ENCODE measurements around the gene NF2. TPM values are rescaled to one million over a fixed set of nuclear protein-coding genes. Genes with fewer than 3 reads are reported as not detected.
A peak's percentile ranks its signal among the peaks of the same experiment; 100 is the strongest.

NF2 gene
- total RNA-seq, 1 experiment from 2014 or later = 50.9 TPM

- no peaks in the 10 kb centered on the region for H3K23me2 ChIP-seq (ENCODE audit: insufficient read length, low read depth, low read length, poor library complexity, severe bottlenecking)
- H3K4me3 Mint-ChIP-seq = peak overlapping the region in 1 of 2 experiments; percentile 10; a peak in 1 of 5 replicates
- no peaks in the 10 kb centered on the region for H3K9me3 Mint-ChIP-seq
- no peak overlapping the region for H3T11ph ChIP-seq (ENCODE audit: low read length)
- no peak overlapping the region for H2BK20ac ChIP-seq (ENCODE audit: low read depth, low read length, poor library complexity, severe bottlenecking)
- peak overlapping the region; percentile 5; the same call in 1 of the 2 replicates for H3K14ac ChIP-seq (ENCODE audit: insufficient read depth, low read length)
- H3K23ac ChIP-seq (ENCODE audit: insufficient read length, low read depth, low read length) = no peak overlapping the region
- H3K27ac ChIP-seq (ENCODE audit: insufficient read length, low read depth, low read length) = no peak overlapping the region
- TF ChIP-seq CTCF (conservative IDR thresholded peaks at IDR 0.05) = no peak
- no peak overlapping the region for H2BK15ac ChIP-seq (ENCODE audit: low read depth, low read length)
- no peak overlapping the region for H4K91ac ChIP-seq (ENCODE audit: insufficient read length, low read depth, low read length)
- H2AK5ac ChIP-seq (ENCODE audit: insufficient read length, low read length) = no peak overlapping the region
- H3K4ac ChIP-seq (ENCODE audit: low read depth, low read length) = no peak overlapping the region
- H3K56ac ChIP-seq (ENCODE audit: insufficient read length, low read depth, low read length) = no peak overlapping the region
- no peak overlapping the region for H2BK120ac ChIP-seq (ENCODE audit: low read depth, low read length, poor library complexity, severe bottlenecking)
- H3K79me2 ChIP-seq (ENCODE audit: insufficient read depth, low read length) = no peaks in the 10 kb centered on the region
- H3K27ac Mint-ChIP-seq = peak overlapping the region in 2 of 3 experiments; percentile 22 to 23; a peak in 2 of 7 replicates
- H3K18ac ChIP-seq (ENCODE audit: insufficient read length, low read depth, low read length) = no peak overlapping the region
- peaks cover 8 to 24% (median 12%) of the 10 kb centered on the region in 3 experiments; a peak in 6 of 7 replicates for H3K36me3 Mint-ChIP-seq (ENCODE audit: insufficient read depth in 1 of 3, low read depth in 3 of 3)
- H4K20me1 ChIP-seq (ENCODE audit: control insufficient read depth, insufficient read depth, insufficient read length) = no peaks in the 10 kb centered on the region
- no peak overlapping the region for H3K4me2 ChIP-seq (ENCODE audit: insufficient read depth, insufficient read length, low read length)
- peak; percentile 81 for DNase-seq
- no peak overlapping the region for H2AFZ ChIP-seq (ENCODE audit: low read length)
- H2BK5ac ChIP-seq (ENCODE audit: insufficient read length, low read length) = no peak overlapping the region
- H4K8ac ChIP-seq (replicated peaks; ENCODE audit: insufficient read length, low read depth, low read length) = no peak overlapping the region
- no CpG with 5 or more reads among the region's 13 CpGs for WGBS (ENCODE audit: extremely low coverage, insufficient read length, low lambda C conversion rate)
- no peaks in the 10 kb centered on the region for H3K79me1 ChIP-seq (ENCODE audit: insufficient read depth, low read depth, low read length, poor library complexity, severe bottlenecking)
- H3K9ac ChIP-seq (ENCODE audit: extremely low read depth, insufficient read length, low read length) = no peak overlapping the region
- H3K27me3 Mint-ChIP-seq (ENCODE audit: low read depth) = peaks cover 1% of the 10 kb centered on the region; the same call in 1 of the 2 replicates
- H2BK12ac ChIP-seq (ENCODE audit: insufficient read length, low read depth, low read length) = no peak overlapping the region
- peaks cover 3% of the 10 kb centered on the region; the same call in 1 of the 2 replicates for H3K4me1 ChIP-seq (ENCODE audit: insufficient read depth, low read length)
- no peaks in the 10 kb centered on the region for H3K9me3 ChIP-seq (ENCODE audit: control insufficient read depth, low read depth, low read length)
- no peak overlapping the region for H4K5ac ChIP-seq (ENCODE audit: insufficient read length, low read depth, low read length)
- H3K27me3 ChIP-seq (ENCODE audit: insufficient read depth, low read length) = no peaks in the 10 kb centered on the region
- H3K4me1 Mint-ChIP-seq = peaks cover 52 to 62% of the 10 kb centered on the region in 2 experiments
These were observed 88.3 kb downstream of the NF2 start for GRCh38 chr22:29691636-29692326.

Data from H9 (cell line).